ENCODE data around the gene EEF1G. TPM values are rescaled to one million over a fixed set of nuclear protein-coding genes. Genes with fewer than 3 reads are reported as not detected.
"Not testable (repeated sequence)": the region's sequence is repeated elsewhere in the genome, so short reads cannot be mapped to it uniquely, and the experiment has no call there.

The EEF1G gene
- total RNA-seq, 2 experiments from 2014 or later: 878 to 1,201 TPM

- Mint-ChIP-seq H3K27me3 (no peaks in the 10 kb centered on the region), H3K36me3 (peaks cover 63% of the 10 kb centered on the region), H3K27ac (peak overlapping the region; percentile 94), H3K4me1 (peaks cover 55% of the 10 kb centered on the region), H3K4me3 (peak overlapping the region; percentile 97), H3K9me3 (ENCODE audit: low read depth) (no peaks in the 10 kb centered on the region)
- peak; percentile 14 for ATAC-seq
- DNase-seq: no peak
- CTCF ChIA-PET: interaction anchor here (0.8 to 4.9 kb wide), 9 partner anchors 9 to 207 kb away, joined by 3 to 34 read pairs (median 4); partner anchors contain the start of genes B3GAT3, LBHD1, TUT1 and UQCC3
Measured at GRCh38 chr11:62601122-62601371, 27.4 kb upstream of the EEF1G start.

- Mint-ChIP-seq H3K4me1 (peaks cover 56% of the 10 kb centered on the region), H3K27me3 (no peaks in the 10 kb centered on the region), H3K9me3 (ENCODE audit: low read depth) (no peaks in the 10 kb centered on the region), H3K27ac (peak overlapping the region; percentile 94), H3K4me3 (peak overlapping the region; percentile 97), H3K36me3 (peaks cover 68% of the 10 kb centered on the region)
- ATAC-seq (no peak), DNase-seq (peak; percentile 60)
- CTCF ChIA-PET: interaction anchor here (0.8 to 4.9 kb wide), 10 partner anchors 9 to 206 kb away, joined by 3 to 34 read pairs (median 4); partner anchors contain the start of genes B3GAT3, GANAB, LBHD1 and TUT1
Measured at GRCh38 chr11:62600367-62601121, 26.9 kb upstream of the EEF1G start.

- peak overlapping the region; percentile 97 for H3K4me3 Mint-ChIP-seq
- peaks cover 57% of the 10 kb centered on the region for H3K4me1 Mint-ChIP-seq
- CTCF ChIA-PET: interaction anchor here (0.6 to 4.9 kb wide), 9 partner anchors 8 to 1030 kb away, joined by 3 to 34 read pairs (median 3); partner anchors contain the start of genes GANAB, LBHD1, TUT1 and UQCC3
Measured at GRCh38 chr11:62599901-62600300, 26.2 kb upstream of the EEF1G start.

GRCh38 chr11:62599069-62599696 lies 25.5 kb upstream of the EEF1G start:
- ATAC-seq (peak; percentile 75), DNase-seq (peak; percentile 99)
- Mint-ChIP-seq H3K36me3 (peaks cover 74% of the 10 kb centered on the region), H3K27ac (peak overlapping the region; percentile 94), H3K27me3 (no peaks in the 10 kb centered on the region), H3K4me1 (peaks cover 62% of the 10 kb centered on the region), H3K9me3 (ENCODE audit: low read depth) (no peaks in the 10 kb centered on the region), H3K4me3 (peak overlapping the region; percentile 97)
- CTCF ChIA-PET: interaction anchor here (0.6 to 4.9 kb wide), 9 partner anchors 7 to 1031 kb away, joined by 3 to 34 read pairs (median 3); partner anchors contain the start of genes GANAB, LBHD1, TUT1 and UQCC3

More at GRCh38 chr11:62599901-62600300, 26.2 kb upstream of the EEF1G start:
- Mint-ChIP-seq H3K36me3 (peaks cover 69% of the 10 kb centered on the region), H3K27me3 (no peaks in the 10 kb centered on the region), H3K9me3 (ENCODE audit: low read depth) (no peaks in the 10 kb centered on the region), H3K27ac (peak overlapping the region; percentile 94)
- ATAC-seq (no peak), DNase-seq (no peak)

GRCh38 chr11:62595124-62595523 lies 21.4 kb upstream of the EEF1G start:
- ATAC-seq (no peak), DNase-seq (no peak)
- CTCF ChIA-PET: interaction anchor here (1.4 to 6.0 kb wide), 4 partner anchors 16 to 76 kb away, joined by 4 to 54 read pairs (median 28); partner anchors contain the start of genes EML3, LBHD1, ROM1 and UQCC3
- Mint-ChIP-seq H3K4me1 (peaks cover 75% of the 10 kb centered on the region), H3K36me3 (peaks cover 67% of the 10 kb centered on the region), H3K27ac (no peak overlapping the region), H3K9me3 (ENCODE audit: low read depth) (no peaks in the 10 kb centered on the region), H3K4me3 (no peak overlapping the region), H3K27me3 (no peaks in the 10 kb centered on the region)

- peaks cover 58% of the 10 kb centered on the region for H3K36me3 Mint-ChIP-seq
- CTCF ChIA-PET: interaction anchor here (0.6 to 6.0 kb wide), 22 partner anchors 7 to 236 kb away, joined by 3 to 54 read pairs (median 5); partner anchors contain the start of genes B3GAT3, C11orf98, CSKMT and EEF1G
- H3K4me3 Mint-ChIP-seq: peak overlapping the region; percentile 34
- no peaks in the 10 kb centered on the region for H3K9me3 Mint-ChIP-seq (ENCODE audit: low read depth)
- H3K27ac Mint-ChIP-seq: peak overlapping the region; percentile 83
- H3K27me3 Mint-ChIP-seq: no peaks in the 10 kb centered on the region
- ATAC-seq (peak; percentile 37), DNase-seq (peak; percentile 91)
- peaks cover 68% of the 10 kb centered on the region for H3K4me1 Mint-ChIP-seq
Measured at GRCh38 chr11:62593434-62594044, 19.8 kb upstream of the EEF1G start.

GRCh38 chr11:62592989-62593421 lies 19.3 kb upstream of the EEF1G start:
- ATAC-seq: no peak

GRCh38 chr11:62592146-62592815 lies 18.6 kb upstream of the EEF1G start:
- Mint-ChIP-seq H3K36me3 (peaks cover 52% of the 10 kb centered on the region), H3K27ac (peak overlapping the region; percentile 90), H3K4me1 (peaks cover 55% of the 10 kb centered on the region), H3K27me3 (no peaks in the 10 kb centered on the region), H3K4me3 (peak overlapping the region; percentile 99), H3K9me3 (ENCODE audit: low read depth) (no peaks in the 10 kb centered on the region)
- ATAC-seq: no peak
- no peak for DNase-seq
- CTCF ChIA-PET: interaction anchor here (0.7 to 6.0 kb wide), 47 partner anchors 8 to 944 kb away, joined by 3 to 54 read pairs (median 5); partner anchors contain the start of genes B3GAT3, C11orf98, CSKMT and EEF1G

More at GRCh38 chr11:62592989-62593421, 19.3 kb upstream of the EEF1G start:
- CTCF ChIA-PET: interaction anchor here (0.6 to 6.0 kb wide), 24 partner anchors 8 to 201 kb away, joined by 3 to 54 read pairs (median 7); partner anchors contain the start of genes B3GAT3, C11orf98, CSKMT and EEF1G
- no peak for DNase-seq
- peaks cover 62% of the 10 kb centered on the region for H3K4me1 Mint-ChIP-seq
- H3K36me3 Mint-ChIP-seq: peaks cover 56% of the 10 kb centered on the region
- H3K4me3 Mint-ChIP-seq: no peak overlapping the region
- H3K27me3 Mint-ChIP-seq: no peaks in the 10 kb centered on the region
- H3K27ac Mint-ChIP-seq: peak overlapping the region; percentile 90
- H3K9me3 Mint-ChIP-seq (ENCODE audit: low read depth): no peaks in the 10 kb centered on the region

GRCh38 chr11:62591448-62592145 lies 17.9 kb upstream of the EEF1G start, which contains the start of gene TUT1:
TUT1 (minus strand) TSS chr11:62591523; CDS start chr11:62591485, 38 bp downstream.
- Mint-ChIP-seq H3K27ac (peak within 1 kb of the TSS; percentile 90), H3K27me3 (no peaks in the 10 kb centered on the region), H3K4me1 (peaks cover 51% of the 10 kb centered on the region), H3K4me3 (peak within 1 kb of the TSS; percentile 99), H3K36me3 (peaks cover 47% of the 10 kb centered on the region), H3K9me3 (ENCODE audit: low read depth) (no peaks in the 10 kb centered on the region)
- CTCF ChIA-PET: interaction anchor here (0.8 to 6.0 kb wide), 43 partner anchors 9 to 945 kb away, joined by 3 to 54 read pairs (median 5); partner anchors contain the start of genes B3GAT3, C11orf98, CSKMT and EEF1G
- peak; percentile 99 for DNase-seq
- peak; percentile 92 for ATAC-seq

GRCh38 chr11:62588966-62589637 lies 15.4 kb upstream of the EEF1G start:
- CTCF ChIA-PET: interaction anchor here (1.1 to 2.1 kb wide), 5 partner anchors 12 to 164 kb away, joined by 3 to 7 read pairs (median 5); partner anchors contain the start of genes EEF1G and EML3
- no peak for DNase-seq

GRCh38 chr11:62585356-62585755 lies 11.7 kb upstream of the EEF1G start:
- Mint-ChIP-seq H3K36me3 (peaks cover 30% of the 10 kb centered on the region), H3K4me1 (peaks cover 10% of the 10 kb centered on the region)
- H3K27ac Mint-ChIP-seq; H3K4me3 Mint-ChIP-seq; DNase-seq; H3K27me3 Mint-ChIP-seq; ATAC-seq; H3K9me3 Mint-ChIP-seq (ENCODE audit: low read depth): not testable (repeated sequence)
- CTCF ChIA-PET: interaction anchor here (1.1 to 1.2 kb wide), 2 partner anchors 157 to 161 kb away, joined by 3 read pairs; no protein-coding TSS in a partner anchor

More at GRCh38 chr11:62588966-62589637, 15.4 kb upstream of the EEF1G start:
- ATAC-seq: no peak
- Mint-ChIP-seq H3K27me3 (no peaks in the 10 kb centered on the region), H3K27ac (no peak overlapping the region), H3K4me1 (peaks cover 38% of the 10 kb centered on the region), H3K36me3 (peaks cover 30% of the 10 kb centered on the region), H3K4me3 (peak overlapping the region; percentile 7), H3K9me3 (ENCODE audit: low read depth) (no peaks in the 10 kb centered on the region)

Data from activated CD8-positive, alpha-beta memory T cell treated with anti-CD3 and anti-CD28 coated beads, Interleukin-2, amount 10 ng/mL, durations not matched to agents 7 days and 5 days (primary cell).